Caco-2 (cell line): ENCODE data around the gene PXYLP1. TPM values are rescaled to one million over a fixed set of nuclear protein-coding genes. Genes with fewer than 3 reads are reported as not detected.

ENCODE experiments used
- BruUV-seq: library from RNA; stranded (reverse); fragments of 400-500 nt; replicated peaks from 2 replicates; lab custom pipeline; 2021; lab: Mats Ljungman, UMichigan
- CTCF ChIA-PET: fragments of 300-600 bp; sonication (Branson Sonifier 250); formaldehyde crosslinking; loops from one replicate; lab custom pipeline; 2022; ENCODE audit warnings: antibody characterized with exemption; lab: Charles Lee
- POLR2A ChIA-PET: fragments of 300-600 bp; sonication (Branson Sonifier 250); formaldehyde crosslinking; loops from one replicate; lab custom pipeline; 2022; ENCODE audit warnings: antibody characterized with exemption; lab: Charles Lee
- DNase-seq, 2 experiments: peaks; one replicate each; pipeline versions ENCODE4 v3.0.0 to v3.0.0-alpha.2; 2020 to 2022
- H3K27me3 ChIP-seq: replicated peaks from 2 replicates; pipeline ENCODE4 v1.6.0; 2011; ENCODE audit warnings: low read length; ENCODE audit not compliant: control insufficient read depth, insufficient read depth
- H3K36me3 ChIP-seq: 2 replicates; pipeline ENCODE4 v1.5.1; 2011; ENCODE audit warnings: low read length; ENCODE audit not compliant: control insufficient read depth, insufficient read depth
- H3K4me1 ChIP-seq: fragments of 250-450 bp; sonication (Bioruptor Pico); 2 replicates; pipeline ENCODE4 v1.5.1; 2020; ENCODE audit warnings: mild to moderate bottlenecking
- H3K4me3 ChIP-seq: 2 replicates; pipeline ENCODE4 v1.5.1; 2011; ENCODE audit warnings: low read depth, mild to moderate bottlenecking, control low read depth, low read length
- H3K9me3 ChIP-seq: fragments of 250-450 bp; sonication (Bioruptor Pico); 2 replicates; pipeline ENCODE4 v1.5.1; 2020; ENCODE audit warnings: mild to moderate bottlenecking, moderate library complexity
- H3K27ac Mint-ChIP-seq: one replicate; pipeline ENCODE4 v1.8.0; 2022; ENCODE audit warnings: mixed read lengths; ENCODE audit not compliant: unreplicated experiment
- H3K27me3 Mint-ChIP-seq: one replicate; pipeline ENCODE4 v1.8.0; 2022; ENCODE audit warnings: mixed read lengths; ENCODE audit not compliant: insufficient read depth, unreplicated experiment
- H3K36me3 Mint-ChIP-seq: one replicate; pipeline ENCODE4 v1.8.0; 2022; ENCODE audit warnings: mild to moderate bottlenecking, mixed read lengths; ENCODE audit not compliant: insufficient read depth, unreplicated experiment
- H3K4me1 Mint-ChIP-seq: one replicate; pipeline ENCODE4 v1.8.0; 2022; ENCODE audit warnings: low read depth, mixed read lengths; ENCODE audit not compliant: unreplicated experiment
- H3K4me3 Mint-ChIP-seq: one replicate; pipeline ENCODE4 v1.8.0; 2022; ENCODE audit warnings: mild to moderate bottlenecking, moderate library complexity, mixed read lengths; ENCODE audit not compliant: unreplicated experiment
- H3K9me3 Mint-ChIP-seq: one replicate; pipeline ENCODE4 v1.8.0; 2022; ENCODE audit warnings: mixed read lengths; ENCODE audit not compliant: unreplicated experiment
- CTCF ChIP-seq, 2 experiments: fragments of 200-600 bp in 1 of 2; IDR thresholded peaks; 1 replicate in 1 of 2; 2 replicates in 1 of 2; pipeline versions ENCODE4 v1.5.1 to v1.8.0; 2011 to 2022; ENCODE audit warnings: antibody characterized with exemption in 1 of 2, control low read depth in 1 of 2, inconsistent platforms in 1 of 2, low read depth in 1 of 2, low read length in 1 of 2, mild to moderate bottlenecking in 1 of 2, moderate library complexity in 1 of 2; ENCODE audit not compliant: insufficient read depth in 1 of 2, severe bottlenecking in 1 of 2, unreplicated experiment in 1 of 2
- intact Hi-C: fragments of 100-400 bp; cut with micrococcal nuclease; formaldehyde crosslinking; loops from one replicate; pipeline ENCODE4 v1.10.0; 2022; ENCODE audit not compliant: unreplicated experiment
- total RNA-seq: library from RNA; stranded (reverse); gene quantifications from 2 replicates; pipeline ENCODE4 v1.2.3, GENCODE V29; 2022

Gene PXYLP1
- total RNA-seq, 1 experiment from 2014 or later = 24.6 TPM

- Mint-ChIP-seq H3K9me3 (no peaks in the 10 kb centered on the region), H3K27me3 (no peaks in the 10 kb centered on the region), H3K27ac (no peak overlapping the region), H3K4me3 (no peak overlapping the region), H3K4me1 (no peaks in the 10 kb centered on the region), H3K36me3 (peaks cover 6% of the 10 kb centered on the region)
- Histone ChIP-seq H3K36me3 (no peaks in the 10 kb centered on the region), H3K27me3 (no peaks in the 10 kb centered on the region), H3K4me1 (no peaks in the 10 kb centered on the region), H3K9me3 (no peaks in the 10 kb centered on the region), H3K4me3 (no peak overlapping the region)
- POLR2A ChIA-PET = no interaction called here
- CTCF ChIA-PET = interaction anchor here (0.7 to 0.8 kb wide), 2 partner anchors 17 to 34 kb away, joined by 3 to 7 read pairs; partner anchors contain the start of gene PXYLP1
- BruUV-seq = no TSS peak
- intact Hi-C loops = no loop called here
- TF ChIP-seq CTCF (IDR thresholded peaks at IDR 0.05; ENCODE audit: insufficient read depth in 1 of 2, low read depth in 1 of 2, low read length in 1 of 2, severe bottlenecking in 1 of 2, unreplicated experiment in 1 of 2) = no peak
- no peak for DNase-seq
Observed at GRCh38 chr3:141249041-141249440, 17.4 kb downstream of the PXYLP1 start.

GRCh38 chr3:141250342-141250741 is 18.7 kb downstream of the PXYLP1 start:
- Histone ChIP-seq H3K36me3 (no peaks in the 10 kb centered on the region), H3K4me3 (no peak overlapping the region), H3K4me1 (no peaks in the 10 kb centered on the region), H3K9me3 (no peaks in the 10 kb centered on the region), H3K27me3 (no peaks in the 10 kb centered on the region)
- ChIA-PET POLR2A (no interaction called here), CTCF (no interaction called here)
- no peaks in the 10 kb centered on the region for H3K27me3 Mint-ChIP-seq
- no peaks in the 10 kb centered on the region for H3K9me3 Mint-ChIP-seq
- BruUV-seq = no TSS peak
- H3K36me3 Mint-ChIP-seq = peaks cover 6% of the 10 kb centered on the region
- DNase-seq = no peak
- no peak overlapping the region for H3K4me3 Mint-ChIP-seq
- intact Hi-C loops = no loop called here
- no peak for TF ChIP-seq CTCF (IDR thresholded peaks at IDR 0.05; ENCODE audit: insufficient read depth in 1 of 2, low read depth in 1 of 2, low read length in 1 of 2, severe bottlenecking in 1 of 2, unreplicated experiment in 1 of 2)
- H3K27ac Mint-ChIP-seq = no peak overlapping the region
- H3K4me1 Mint-ChIP-seq = no peaks in the 10 kb centered on the region

GRCh38 chr3:141250828-141251227 is 19.2 kb downstream of the PXYLP1 start:
- POLR2A ChIA-PET = no interaction called here
- H3K9me3 ChIP-seq = no peaks in the 10 kb centered on the region
- intact Hi-C loops = no loop called here
- no peaks in the 10 kb centered on the region for H3K27me3 ChIP-seq
- Mint-ChIP-seq H3K4me1 (no peaks in the 10 kb centered on the region), H3K27me3 (no peaks in the 10 kb centered on the region), H3K36me3 (peaks cover 6% of the 10 kb centered on the region), H3K4me3 (no peak overlapping the region), H3K9me3 (no peaks in the 10 kb centered on the region), H3K27ac (no peak overlapping the region)
- CTCF ChIA-PET = no interaction called here
- no peak for TF ChIP-seq CTCF (IDR thresholded peaks at IDR 0.05; ENCODE audit: insufficient read depth in 1 of 2, low read depth in 1 of 2, low read length in 1 of 2, severe bottlenecking in 1 of 2, unreplicated experiment in 1 of 2)
- BruUV-seq = no TSS peak
- H3K4me3 ChIP-seq = no peak overlapping the region
- H3K4me1 ChIP-seq = no peaks in the 10 kb centered on the region
- no peaks in the 10 kb centered on the region for H3K36me3 ChIP-seq
- no peak for DNase-seq
